Stromal cell of bone marrow (primary cell): ENCODE measurements around the gene SETD2.

Source experiments
- DNase-seq: peaks from one replicate; pipeline ENCODE4 v3.0.0-alpha.2; 2012; ENCODE audit warnings: low read depth

SETD2 gene

DNA sequence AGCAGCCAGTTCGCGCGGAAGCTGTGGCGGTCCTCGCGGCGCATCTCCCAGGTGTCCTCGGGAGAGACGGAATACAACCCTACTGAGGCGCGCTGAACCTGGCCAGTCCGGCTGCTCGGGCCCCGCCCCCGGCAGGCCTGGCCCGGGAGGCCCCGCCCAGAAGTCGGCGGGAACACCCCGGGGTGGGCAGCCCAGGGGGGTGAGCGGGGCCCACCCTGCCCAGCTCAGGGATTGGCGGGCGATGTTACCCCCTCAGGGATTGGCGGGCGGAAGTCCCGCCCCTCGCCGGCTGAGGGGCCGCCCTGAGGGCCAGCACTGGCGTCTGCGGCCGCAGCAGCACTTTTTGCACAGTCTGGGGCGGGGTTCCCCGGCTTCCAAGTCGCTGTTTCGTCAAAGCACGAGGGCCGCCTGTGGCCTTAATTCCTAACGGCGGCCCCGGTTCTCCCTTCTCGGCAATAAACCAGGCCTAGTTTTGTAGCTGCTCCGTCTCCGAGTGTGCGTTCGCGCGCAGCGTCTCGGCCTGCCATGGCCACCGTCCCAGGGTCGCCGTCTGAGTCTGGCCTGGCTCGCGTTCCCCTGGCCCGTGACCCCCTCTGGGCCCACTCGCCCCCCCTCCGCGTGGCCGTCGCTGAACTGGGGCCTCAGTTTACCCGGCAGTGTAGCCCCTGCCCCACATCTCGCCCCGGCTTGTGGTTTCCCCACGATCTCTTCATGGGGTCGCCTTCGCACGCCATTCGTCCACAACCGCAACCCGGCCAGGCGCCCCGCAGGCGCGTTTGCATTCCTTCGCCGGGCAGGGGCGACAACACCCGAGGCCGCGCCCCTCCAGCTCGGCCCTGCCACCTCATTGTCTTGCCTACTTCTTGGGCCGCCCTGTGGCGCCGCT lies 154.4 kb downstream of the SETD2 start:
- peak; percentile 80 for DNase-seq

DNA sequence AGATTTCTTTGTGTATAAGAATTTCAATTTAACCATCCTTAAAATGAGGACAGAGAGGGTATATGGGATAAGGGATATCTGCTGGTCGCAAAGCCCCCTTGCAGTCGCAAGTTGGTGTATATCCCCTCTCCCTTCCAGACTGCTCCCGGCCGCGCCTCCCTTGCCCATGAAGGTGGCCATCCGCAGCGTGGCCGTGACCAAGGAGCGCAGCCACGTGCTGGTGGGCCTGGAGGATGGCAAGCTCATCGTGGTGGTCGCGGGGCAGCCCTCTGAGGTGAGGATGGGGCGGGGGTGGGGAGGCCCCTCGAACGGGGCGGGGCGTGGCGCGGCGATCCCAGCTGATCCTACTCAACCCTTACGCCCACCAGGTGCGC lies 155.1 kb downstream of the SETD2 start:
- no peak for DNase-seq

DNA sequence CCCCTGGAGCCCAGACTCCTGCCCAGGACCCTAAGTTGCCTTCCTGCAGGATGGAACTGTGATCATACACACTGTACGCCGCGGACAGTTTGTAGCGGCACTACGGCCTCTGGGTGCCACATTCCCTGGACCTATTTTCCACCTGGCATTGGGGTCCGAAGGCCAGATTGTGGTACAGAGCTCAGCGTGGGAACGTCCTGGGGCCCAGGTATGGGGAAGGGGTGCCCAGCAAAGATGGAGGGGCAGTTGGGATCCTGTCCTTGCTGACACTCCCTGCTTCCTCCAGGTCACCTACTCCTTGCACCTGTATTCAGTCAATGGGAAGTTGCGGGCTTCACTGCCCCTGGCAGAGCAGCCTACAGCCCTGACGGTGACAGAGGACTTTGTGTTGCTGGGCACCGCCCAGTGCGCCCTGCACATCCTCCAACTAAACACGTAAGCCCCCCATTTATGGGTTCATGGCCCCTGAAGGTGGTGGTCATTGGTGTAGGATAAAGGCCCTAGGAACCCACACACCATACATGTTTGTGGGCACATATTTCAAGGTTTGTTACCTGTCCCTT lies 155.6 kb downstream of the SETD2 start:
- no peak for DNase-seq

- DNase-seq: no peak
Measured at GRCh38 chr3:47007482-47008233, 156.3 kb downstream of the SETD2 start.

DNA sequence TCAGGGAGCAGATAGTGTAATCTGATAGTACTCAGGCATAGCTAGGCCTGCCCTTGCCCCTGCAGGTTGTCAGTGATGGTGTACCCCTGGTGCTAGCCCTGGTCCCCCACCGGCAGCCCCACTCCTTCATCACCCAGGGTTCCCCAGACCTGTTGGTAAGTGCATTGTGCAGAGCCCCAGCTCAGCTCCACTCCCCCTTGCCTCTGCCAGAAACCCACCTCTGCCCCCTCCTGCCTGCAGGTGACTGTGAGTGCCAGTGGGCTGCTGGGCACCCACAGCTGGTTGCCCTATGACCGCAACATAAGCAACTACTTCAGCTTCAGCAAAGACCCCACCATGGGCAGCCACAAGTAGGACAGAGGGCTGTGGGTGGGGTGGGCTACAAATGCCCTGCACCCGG lies 156.9 kb downstream of the SETD2 start:
- DNase-seq: no peak

GRCh38 chr3:47006145-47006651 lies 157.7 kb downstream of the SETD2 start:
- DNase-seq: no peak

GRCh38 chr3:47005212-47006144 lies 158.4 kb downstream of the SETD2 start:
- DNase-seq: no peak

DNA sequence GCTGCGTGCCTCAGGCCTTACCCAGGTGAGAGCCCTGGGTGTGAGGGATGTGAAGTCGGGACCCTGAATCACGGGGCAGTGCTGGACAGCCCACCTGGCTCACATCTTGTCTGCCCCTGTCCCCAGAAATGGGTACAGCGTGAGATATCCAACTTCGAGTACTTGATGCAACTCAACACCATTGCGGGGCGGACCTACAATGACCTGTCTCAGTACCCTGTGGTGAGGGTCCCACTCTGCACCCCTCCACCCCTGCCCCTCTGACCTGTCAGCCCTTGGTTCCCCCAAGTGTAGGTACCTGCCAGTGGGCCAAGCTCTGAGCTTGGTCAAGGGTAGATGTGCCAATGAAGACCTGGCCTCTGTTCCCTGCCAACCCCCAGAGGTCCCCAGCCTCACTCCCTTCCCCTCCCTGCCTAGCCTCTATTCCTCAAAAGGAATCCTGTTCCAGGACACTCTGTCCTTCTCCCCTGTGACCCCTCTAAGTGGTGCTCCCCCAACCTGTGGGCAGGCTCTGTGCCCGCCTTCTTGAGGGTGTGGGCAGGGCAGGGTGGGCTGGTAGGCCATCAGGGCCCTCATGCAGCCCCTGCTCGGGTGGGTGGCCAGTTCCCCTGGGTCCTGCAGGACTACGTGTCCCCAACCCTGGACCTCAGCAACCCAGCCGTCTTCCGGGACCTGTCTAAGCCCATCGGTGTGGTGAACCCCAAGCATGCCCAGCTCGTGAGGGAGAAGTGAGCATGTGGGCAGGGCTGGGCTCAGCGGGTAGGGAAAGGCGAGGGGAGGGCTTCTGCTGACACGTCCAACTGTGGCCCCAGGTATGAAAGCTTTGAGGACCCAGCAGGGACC lies 159.3 kb downstream of the SETD2 start:
- DNase-seq: no peak

GRCh38 chr3:47003461-47004368 lies 160.2 kb downstream of the SETD2 start:
- no peak for DNase-seq

GRCh38 chr3:47003056-47003410 lies 160.9 kb downstream of the SETD2 start:
- DNase-seq: no peak

DNA sequence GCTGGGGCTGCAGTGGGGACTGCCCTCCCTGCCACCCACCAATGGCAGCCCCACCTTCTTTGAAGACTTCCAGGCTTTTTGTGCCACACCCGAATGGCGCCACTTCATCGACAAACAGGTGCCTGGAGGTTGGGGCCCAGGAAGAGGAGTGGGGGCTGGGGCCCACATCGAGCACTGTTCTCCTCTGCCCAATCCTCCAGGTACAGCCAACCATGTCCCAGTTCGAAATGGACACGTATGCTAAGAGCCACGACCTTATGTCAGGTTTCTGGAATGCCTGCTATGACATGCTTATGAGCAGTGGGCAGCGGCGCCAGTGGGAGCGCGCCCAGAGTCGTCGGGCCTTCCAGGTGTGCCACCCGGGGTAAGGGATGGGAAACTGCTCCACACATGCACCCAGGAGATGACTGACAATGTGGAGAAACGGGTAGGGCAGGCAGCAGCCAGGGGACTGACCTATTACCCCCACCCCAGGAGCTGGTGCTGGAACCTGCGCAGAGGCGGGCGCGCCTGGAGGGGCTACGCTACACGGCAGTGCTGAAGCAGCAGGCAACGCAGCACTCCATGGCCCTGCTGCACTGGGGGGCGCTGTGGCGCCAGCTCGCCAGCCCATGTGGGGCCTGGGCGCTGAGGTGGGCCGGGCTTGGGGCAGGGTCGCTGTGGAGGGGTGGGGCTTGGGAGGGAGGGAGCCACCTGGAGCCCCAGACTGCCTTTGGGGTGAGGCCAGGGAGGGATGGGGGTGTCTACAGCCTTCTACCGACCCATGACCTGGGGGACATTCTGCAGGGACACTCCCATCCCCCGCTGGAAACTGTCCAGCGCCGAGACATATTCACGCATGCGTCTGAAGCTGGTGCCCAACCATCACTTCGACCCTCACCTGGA lies 161.5 kb downstream of the SETD2 start:
- DNase-seq: no peak

GRCh38 chr3:47001731-47002170 lies 162.2 kb downstream of the SETD2 start:
- no peak for DNase-seq

DNA sequence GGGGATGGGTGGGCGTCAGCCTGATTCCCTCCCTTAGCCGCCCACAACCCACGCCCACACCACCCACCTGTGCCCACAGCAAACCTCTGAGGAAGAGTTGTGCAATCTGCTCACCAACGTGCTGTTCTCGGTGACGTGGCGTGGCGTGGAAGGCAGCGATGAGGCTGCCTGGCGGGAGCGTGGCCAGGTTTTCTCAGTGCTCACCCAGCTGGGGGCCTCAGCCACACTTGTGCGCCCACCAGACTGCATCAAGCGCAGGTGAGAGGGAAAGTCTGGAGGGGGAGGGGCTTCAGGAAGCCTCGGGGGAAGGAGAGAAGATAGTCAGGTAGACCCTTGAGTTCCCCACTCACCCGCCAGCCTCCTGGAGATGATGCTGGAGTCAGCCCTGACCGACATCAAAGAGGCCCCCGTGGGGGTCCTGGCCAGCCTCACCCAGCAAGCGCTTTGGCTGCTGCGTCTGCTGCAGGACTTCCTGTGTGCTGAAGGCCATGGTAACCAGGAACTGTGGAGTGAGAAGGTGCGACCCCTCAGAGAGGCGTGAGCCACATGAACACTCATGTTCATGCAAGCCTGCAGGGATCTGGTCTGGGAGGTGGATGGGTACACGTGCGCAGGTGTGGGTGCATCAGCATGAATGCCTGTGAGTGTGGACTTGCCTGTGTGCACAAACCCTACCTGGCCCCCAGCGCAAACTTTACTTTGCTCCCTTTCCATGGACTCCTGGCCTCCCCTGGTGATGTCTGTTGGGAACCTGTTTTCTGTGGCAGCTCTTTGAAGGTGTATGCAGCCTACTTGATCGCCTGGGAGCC lies 162.8 kb downstream of the SETD2 start:
- DNase-seq: no peak

GRCh38 chr3:47000198-47000815 lies 163.6 kb downstream of the SETD2 start:
- no peak for DNase-seq

DNA sequence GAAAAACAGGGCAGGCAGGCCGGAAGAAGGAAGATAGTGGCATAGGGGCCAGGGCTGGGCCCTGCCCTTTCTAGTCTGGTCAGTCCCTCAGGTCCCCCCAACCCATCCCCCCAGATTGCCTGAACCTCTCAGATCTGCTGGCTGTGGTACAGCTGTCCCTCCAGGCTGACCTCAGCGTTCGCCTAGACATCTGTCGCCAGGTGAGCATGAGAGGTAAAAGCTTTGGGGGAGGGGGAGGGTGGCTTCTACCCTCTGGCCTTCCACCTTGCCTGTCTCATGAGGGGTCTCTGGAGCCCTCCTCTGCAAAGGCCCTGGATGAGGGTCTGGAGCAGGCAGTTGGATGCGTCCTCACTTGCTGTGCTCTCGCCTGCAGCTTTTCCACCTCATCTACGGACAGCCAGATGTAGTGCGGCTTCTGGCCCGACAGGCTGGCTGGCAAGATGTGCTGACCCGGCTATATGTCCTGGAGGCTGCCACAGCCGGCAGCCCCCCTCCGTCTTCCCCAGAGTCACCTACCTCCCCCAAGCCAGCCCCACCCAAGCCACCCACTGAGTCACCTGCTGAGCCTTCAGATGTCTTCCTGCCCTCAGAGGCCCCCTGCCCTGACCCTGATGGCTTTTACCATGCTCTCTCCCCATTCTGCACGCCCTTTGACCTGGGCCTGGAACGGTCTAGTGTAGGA lies 164.3 kb downstream of the SETD2 start:
- no peak for DNase-seq

DNA sequence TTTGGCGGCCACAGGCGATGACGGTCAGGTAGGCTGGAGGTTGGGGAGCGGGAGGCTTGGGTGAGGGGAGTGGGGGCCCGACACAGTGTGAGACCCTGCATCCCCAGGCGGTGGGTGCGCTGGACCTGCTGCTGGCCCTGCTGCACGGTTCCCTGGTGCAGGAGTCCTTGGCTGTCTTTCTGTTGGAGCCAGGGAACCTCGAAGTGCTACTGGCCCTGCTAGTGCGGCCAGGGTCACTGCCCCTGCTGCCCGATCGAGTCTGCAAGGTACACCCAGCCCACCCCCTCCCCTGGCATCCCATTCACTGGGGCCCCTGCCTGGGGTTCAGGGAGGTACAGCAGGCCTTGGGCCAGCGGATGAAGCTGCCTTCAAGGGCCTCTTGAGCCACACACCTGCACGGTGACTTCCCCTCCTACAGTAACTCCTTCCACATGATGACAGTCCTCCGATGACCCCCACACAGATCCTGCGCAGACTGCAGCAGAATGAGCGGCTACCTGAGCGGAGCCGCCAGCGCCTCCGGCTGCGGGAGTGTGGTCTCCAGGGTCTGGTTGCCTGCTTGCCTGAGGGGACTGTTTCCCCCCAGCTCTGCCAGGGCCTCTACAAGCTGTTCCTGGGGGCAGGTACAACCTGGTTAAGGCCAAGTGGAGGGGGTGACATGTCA lies 164.9 kb downstream of the SETD2 start:
- DNase-seq: no peak
